ENCODE data around the gene PPP4R3C. TPM values are rescaled to one million over a fixed set of nuclear protein-coding genes. Genes with fewer than 3 reads are reported as not detected.

PPP4R3C gene
- total and polyA plus RNA-seq, 2 of the 13 experiments (the other 11 are each of a cell fraction or from before 2014, with no cell fraction given) = not detected

GRCh38 chrX:27438937-27439336 is 24.2 kb downstream of the PPP4R3C start (continued):
- TF ChIP-seq PAXIP1 (CRISPR knock-in tag; conservative IDR thresholded peaks at IDR 0.05) (0 out of 2 replicates have a peak, but pooled peaks have one; percentile 17), HMG20B (CRISPR knock-in tag; conservative IDR thresholded peaks at IDR 0.05) (no peak), ASH2L (IDR thresholded peaks at IDR 0.05; ENCODE audit: insufficient read length, low read depth, low read length) (no peak), ZNF709 (CRISPR knock-in tag; IDR thresholded peaks at IDR 0.05) (no peak), CEBPB (IDR thresholded peaks at IDR 0.05; ENCODE audit: borderline replicate concordance, low read depth, low read length) (peak; percentile 41; the same call in 1 of the 2 replicates), FOXP4 (CRISPR knock-in tag; IDR thresholded peaks at IDR 0.05) (peak; percentile 42), CEBPG (CRISPR knock-in tag; IDR thresholded peaks at IDR 0.05) (peak; percentile 66), EP300 (IDR thresholded peaks at IDR 0.05; ENCODE audit: low read depth in 2 of 2, low read length in 2 of 2) (peak in 1 of 2 experiments; percentile 23; a peak in 1 of 4 replicates), EP300 (CRISPR knock-in tag; IDR thresholded peaks at IDR 0.05; ENCODE audit: borderline replicate concordance) (no peak), ZNF7 (CRISPR knock-in tag; IDR thresholded peaks at IDR 0.05) (peak; percentile 90), TEF (CRISPR knock-in tag; IDR thresholded peaks at IDR 0.05) (peak; percentile 88; the same call in 1 of the 2 replicates), GATAD2A (CRISPR knock-in tag; IDR thresholded peaks at IDR 0.05) (peak; percentile 56; the same call in 1 of the 2 replicates), HNF4A (CRISPR knock-in tag; IDR thresholded peaks at IDR 0.05) (0 out of 2 replicates have a peak, but pooled peaks have one; percentile 11), SOX6 (IDR thresholded peaks at IDR 0.05) (no peak), SOX6 (CRISPR knock-in tag; IDR thresholded peaks at IDR 0.05) (peak; percentile 35; the same call in 1 of the 2 replicates), AGO2 (optimal IDR thresholded peaks at IDR 0.05; ENCODE audit: low read depth, low read length) (no peak), FOXA1 (IDR thresholded peaks at IDR 0.05) (no peak), FOXA1 (CRISPR knock-in tag; IDR thresholded peaks at IDR 0.05) (peak; percentile 24; the same call in 1 of the 2 replicates), SOX13 (IDR thresholded peaks at IDR 0.05) (no peak), SOX13 (CRISPR knock-in tag; conservative IDR thresholded peaks at IDR 0.05 in 1 of 2, IDR thresholded peaks at IDR 0.05 in 1 of 2) (peak in 1 of 2 experiments; percentile 52; a peak in 1 of 4 replicates), ZNF18 (CRISPR knock-in tag; IDR thresholded peaks at IDR 0.05; ENCODE audit: insufficient replicate concordance) (no peak)

All from HepG2 (cell line).